Stimulated activated CD4-positive, alpha-beta T cell treated with anti-CD3 and anti-CD28 coated beads, Interleukin-1b, Interleukin-23, amount 100 ng/mL, for 1 hour (primary cell): Measurements from ENCODE around the gene FAM20A.

ENCODE experiments used
- DNase-seq, 2 donors: peaks; one replicate each; pipeline ENCODE4 v3.0.0-alpha.2; 2020; ENCODE audit warnings: low read depth in 2 of 2

The FAM20A gene

GRCh38 chr17:68565661-68566441 lies 35.3 kb downstream of the FAM20A start:
- no peak for DNase-seq

- no peak for DNase-seq
Measured at GRCh38 chr17:68564415-68565111, 36.6 kb downstream of the FAM20A start.

GRCh38 chr17:68562736-68563135 lies 38.4 kb downstream of the FAM20A start:
- DNase-seq = no peak

- DNase-seq = no peak
Measured at GRCh38 chr17:68560966-68561720, 40.0 kb downstream of the FAM20A start.

- no peak for DNase-seq
Measured at GRCh38 chr17:68559316-68559715, 41.9 kb downstream of the FAM20A start.

GRCh38 chr17:68556551-68556950 lies 44.6 kb downstream of the FAM20A start:
- DNase-seq = no peak

- DNase-seq = no peak
Measured at GRCh38 chr17:68544111-68544915, 56.9 kb downstream of the FAM20A start.

GRCh38 chr17:68542698-68543463 lies 58.3 kb downstream of the FAM20A start:
- DNase-seq = no peak

- no peak for DNase-seq
Measured at GRCh38 chr17:68541816-68542215, 59.4 kb downstream of the FAM20A start.

- DNase-seq = no peak
Measured at GRCh38 chr17:68540981-68541380, 60.2 kb downstream of the FAM20A start.

GRCh38 chr17:68539548-68540467 lies 61.4 kb downstream of the FAM20A start:
- DNase-seq = no peak

GRCh38 chr17:68535922-68536321 lies 65.2 kb downstream of the FAM20A start:
- DNase-seq = no peak

- DNase-seq = no peak
Measured at GRCh38 chr17:68534695-68535088, 66.5 kb downstream of the FAM20A start.

- DNase-seq = no peak
Measured at GRCh38 chr17:68533887-68534694, 67.1 kb downstream of the FAM20A start.

- DNase-seq = no peak
Measured at GRCh38 chr17:68532826-68533225, 68.3 kb downstream of the FAM20A start.

- DNase-seq = no peak
Measured at GRCh38 chr17:68531252-68531651, 69.9 kb downstream of the FAM20A start.

- DNase-seq = no peak
Measured at GRCh38 chr17:68527314-68527713, 73.9 kb downstream of the FAM20A start.

- no peak for DNase-seq
Measured at GRCh38 chr17:68526548-68526947, 74.6 kb downstream of the FAM20A start.

- DNase-seq = no peak
Measured at GRCh38 chr17:68522266-68522665, 78.9 kb downstream of the FAM20A start.
